GM12878 (cell line): ENCODE measurements around the gene GRIK5. TPM values are rescaled to one million over a fixed set of nuclear protein-coding genes. Genes with fewer than 3 reads are reported as not detected.
A peak's percentile ranks its signal among the peaks of the same experiment; 100 is the strongest.

ENCODE experiments used
- ATAC-seq: fragments of 200-7000 bp; cut with Tn5 transposase; 3 replicates; pipeline ENCODE4 v1.9.1; 2020; ENCODE audit warnings: mild to moderate bottlenecking, moderate library complexity
- BruUV-seq: library from RNA; stranded (reverse); fragments of 400-500 nt; replicated peaks from 2 replicates; lab custom pipeline; 2021; lab: Mats Ljungman, UMichigan
- CTCF ChIA-PET: fragments of 300-600 bp; sonication (Branson Sonifier 250); formaldehyde crosslinking; extraction: SDS; loops from one replicate; lab custom pipeline; 2021; ENCODE audit warnings: inconsistent platforms; lab: Yijun Ruan, JAX
- POLR2A ChIA-PET: fragments of 350-600 bp; formaldehyde crosslinking; extraction: SDS; loops from one replicate; lab custom pipeline; 2021; ENCODE audit warnings: inconsistent platforms; lab: Charles Lee
- RAD21 ChIA-PET: fragments of 300-600 bp; sonication (Branson Sonifier 250); formaldehyde crosslinking; loops from one replicate; lab custom pipeline; 2023; ENCODE audit warnings: antibody characterized with exemption; ENCODE audit not compliant: unreplicated experiment; lab: Charles Lee
- SMC1A ChIA-PET: fragments of 300-600 bp; sonication (Branson Sonifier 250); formaldehyde crosslinking; loops from one replicate; lab custom pipeline; 2023; ENCODE audit not compliant: unreplicated experiment, uncharacterized antibody; lab: Charles Lee
- DNase-seq: peaks from one replicate; pipeline ENCODE4 v3.0.0-alpha.2; 2011; ENCODE audit warnings: low read depth, low spot score
- FAIRE-seq: peaks from 3 replicates; lab custom pipeline; 2011; peaks lifted over from hg19 to GRCh38; lab: Jason Lieb, UNC
- H2AFZ ChIP-seq: 2 replicates; pipeline ENCODE4 v1.6.0; 2011; ENCODE audit warnings: low read depth, low read length, control low read depth; ENCODE audit not compliant: control insufficient read depth
- H3K27ac ChIP-seq: 2 replicates; pipeline ENCODE4 v1.5.1; 2011; ENCODE audit warnings: control low read depth; ENCODE audit not compliant: control insufficient read depth, insufficient read depth
- H3K27me3 ChIP-seq, 2 experiments: replicated peaks in 1 of 2; 2 replicates each; pipeline versions ENCODE4 v1.6.0 to v1.6.1; 2011; ENCODE audit warnings: low read length in 1 of 2; ENCODE audit not compliant: control insufficient read depth in 2 of 2, insufficient read depth in 2 of 2
- H3K36me3 ChIP-seq, 2 experiments: 2 replicates each; pipeline ENCODE4 v1.5.1; 2011; ENCODE audit warnings: low read length in 1 of 2; ENCODE audit not compliant: control insufficient read depth in 2 of 2, insufficient read depth in 2 of 2
- H3K4me1 ChIP-seq: 2 replicates; pipeline ENCODE4 v1.6.1; 2011; ENCODE audit warnings: mild to moderate bottlenecking, low read length, moderate library complexity, mixed read lengths; ENCODE audit not compliant: control insufficient read depth, insufficient read depth
- H3K4me2 ChIP-seq: 2 replicates; pipeline ENCODE4 v1.6.0; 2011; ENCODE audit warnings: control low read depth; ENCODE audit not compliant: control insufficient read depth, insufficient read depth
- H3K4me3 ChIP-seq: fragments of 200-600 bp; sonication (generic); 2 replicates; pipeline ENCODE4 v1.5.1; 2016
- H3K79me2 ChIP-seq: 2 replicates; pipeline ENCODE4 v1.6.0; 2011; ENCODE audit warnings: low read length; ENCODE audit not compliant: control insufficient read depth, insufficient read depth
- H3K9ac ChIP-seq: 2 replicates; pipeline ENCODE4 v1.8.0; 2011; ENCODE audit warnings: low read length, control low read depth, mixed read lengths; ENCODE audit not compliant: control insufficient read depth, insufficient read depth
- H3K9me3 ChIP-seq: replicated peaks from 3 replicates; pipeline ENCODE4 v1.5.1; 2011; ENCODE audit warnings: mild to moderate bottlenecking, low read length; ENCODE audit not compliant: control insufficient read depth, insufficient read depth
- H4K20me1 ChIP-seq: 2 replicates; pipeline ENCODE4 v1.6.0; 2011; ENCODE audit not compliant: control insufficient read depth, insufficient read depth
- ATF3 ChIP-seq: IDR thresholded peaks from 2 replicates; pipeline ENCODE4 v1.6.1; 2011; ENCODE audit warnings: low read depth, mild to moderate bottlenecking, low read length, moderate library complexity, borderline replicate concordance; ENCODE audit errors: extremely low read depth
- RCOR1 ChIP-seq: conservative IDR thresholded peaks from 2 replicates; pipeline ENCODE4 v1.6.1; 2012; ENCODE audit warnings: low read depth, low read length, improper control_type of control experiment
- RELA ChIP-seq: fragments of 450-650 bp; IDR thresholded peaks from 2 replicates; pipeline ENCODE4 v1.8.0; 2014; ENCODE audit warnings: borderline replicate concordance; ENCODE audit not compliant: partially characterized antibody
- SP1 ChIP-seq: IDR thresholded peaks from one replicate; pipeline ENCODE4 v1.6.1; 2011; ENCODE audit warnings: low read depth, low read length
- SRF ChIP-seq, 2 experiments: IDR thresholded peaks; 2 replicates each; pipeline ENCODE4 v1.6.1; 2011; ENCODE audit warnings: low read depth in 2 of 2, low read length in 2 of 2, mild to moderate bottlenecking in 1 of 2, moderate library complexity in 1 of 2
- TAF1 ChIP-seq: IDR thresholded peaks from 2 replicates; pipeline ENCODE4 v1.6.1; 2011; ENCODE audit warnings: mild to moderate bottlenecking, low read depth, low read length, borderline replicate concordance
- ZBTB33 ChIP-seq: fragments of 450-650 bp; IDR thresholded peaks from 2 replicates; pipeline ENCODE4 v1.6.1; 2017; ENCODE audit warnings: mild to moderate bottlenecking
- ZNF622 ChIP-seq: fragments of 450-650 bp; IDR thresholded peaks from 2 replicates; pipeline ENCODE4 v1.6.1; 2017; ENCODE audit warnings: mild to moderate bottlenecking, inconsistent platforms
- WGBS: methylation state at CpG from one replicate; pipeline ENCODE4 v1.1.6; 2016; ENCODE audit warnings: low lambda C conversion rate; ENCODE audit not compliant: insufficient replicate concordance, insufficient coverage; ENCODE audit errors: missing lambda C conversion rate; 5-methylcytosine and 5-hydroxymethylcytosine counted together
- in situ Hi-C: fragments of 300-500 bp; cut with MboI; formaldehyde crosslinking; loops from 9 replicates; pipeline ENCODE4 v1.14.3; 2018; ENCODE audit warnings: mixed read lengths
- intact Hi-C: fragments of 100-400 bp; cut with micrococcal nuclease; formaldehyde crosslinking; loops from one replicate; pipeline ENCODE4 v1.14.2; 2022; ENCODE audit not compliant: unreplicated experiment
- polyA plus RNA-seq, 11 experiments: library from polyadenylated mRNA; depleted of rRNA in 4 of 11; unstranded in 6 of 11; stranded (reverse) in 5 of 11; fragments of >200 nt; fragmentation: Nextera tagmentation in 4 of 11; fragmentation: Illumina TruSeq in 1 of 11; extraction: Ambion mirVana in 4 of 11; extraction: Trizol in 1 of 11; gene quantifications; 1 replicate in 1 of 11; 2 replicates in 10 of 11; pipeline versions ENCODE4 v1.2.1 to v1.2.3, GENCODE V29; 2011 to 2016; ENCODE audit warnings: inconsistent platforms in 2 of 11, missing spikeins in 2 of 11, low read depth in 1 of 11
- total RNA-seq, 4 experiments: library from RNA; depleted of rRNA in 3 of 4; stranded (reverse); fragments of >200 nt in 3 of 4; fragmentation: Illumina TruSeq in 1 of 4; extraction: Trizol in 1 of 4; gene quantifications; 2 replicates each; pipeline versions ENCODE4 v1.2.1 to v1.2.3, GENCODE V29; 2013 to 2021

Gene GRIK5
- total and polyA plus RNA-seq, 10 of the 15 experiments (the other 5 are each of a cell fraction or from before 2014, with no cell fraction given): 0.03 to 0.23 (median 0.07) TPM; not detected in 3

GRCh38 chr19:42115705-42116104 lies 45.7 kb upstream of the GRIK5 start:
- intact Hi-C loops: no loop called here
- Histone ChIP-seq H3K4me2 (peak overlapping the region; percentile 89), H4K20me1 (no peaks in the 10 kb centered on the region), H3K79me2 (no peaks in the 10 kb centered on the region; the same call in 1 of the 2 replicates), H3K4me3 (no peak overlapping the region), H3K9ac (no peak overlapping the region; the same call in 1 of the 2 replicates), H3K9me3 (no peaks in the 10 kb centered on the region), H3K27ac (peak overlapping the region; percentile 88), H3K27me3 (no peaks in the 10 kb centered on the region), H3K36me3 (peaks cover 14 to 36% of the 10 kb centered on the region in 2 experiments), H2AFZ (no peak overlapping the region), H3K4me1 (peaks cover 41% of the 10 kb centered on the region)
- in situ Hi-C loops: no loop called here
- FAIRE-seq (peak; percentile 23), DNase-seq (no peak), ATAC-seq (no peak)
- ChIA-PET CTCF (interaction anchor here (1.4 to 10.9 kb wide), 8 partner anchors 7 to 323 kb away, joined by 5 to 197 read pairs (median 13); partner anchors contain the start of gene POU2F2), RAD21 (interaction anchor here (4.1 to 6.5 kb wide), 3 partner anchors 8 to 16 kb away, joined by 51 to 92 read pairs (median 68); partner anchors contain the start of gene POU2F2), POLR2A (interaction anchor here (3.5 to 5.1 kb wide), 3 partner anchors 8 to 16 kb away, joined by 30 to 75 read pairs (median 67); partner anchors contain the start of gene POU2F2), SMC1A (interaction anchor here (1.7 to 10.2 kb wide), 3 partner anchors 10 to 25 kb away, joined by 6 to 223 read pairs (median 56); partner anchors contain the start of gene POU2F2)
- no TSS peak for BruUV-seq
- TF ChIP-seq TAF1 (no peak), ZNF622 (no peak), RELA (no peak), ZBTB33 (no peak), ATF3 (no peak), RCOR1 (no peak), SP1 (no peak), SRF (IDR thresholded peaks at IDR 0.05; ENCODE audit: low read depth in 2 of 2, low read length in 2 of 2) (0 out of 4 replicates have a peak, but pooled peaks of 1 of the 2 experiments have one; percentile 3)
- WGBS: 74% methylated on average over 4 of the region's 4 CpGs
